ENCODE data around the gene CDH2. TPM values are rescaled to one million over a fixed set of nuclear protein-coding genes. Genes with fewer than 3 reads are reported as not detected.

Gene CDH2
- polyA plus RNA-seq, 3 donors: 70.4 to 83.8 (median 79.9) TPM

DNA sequence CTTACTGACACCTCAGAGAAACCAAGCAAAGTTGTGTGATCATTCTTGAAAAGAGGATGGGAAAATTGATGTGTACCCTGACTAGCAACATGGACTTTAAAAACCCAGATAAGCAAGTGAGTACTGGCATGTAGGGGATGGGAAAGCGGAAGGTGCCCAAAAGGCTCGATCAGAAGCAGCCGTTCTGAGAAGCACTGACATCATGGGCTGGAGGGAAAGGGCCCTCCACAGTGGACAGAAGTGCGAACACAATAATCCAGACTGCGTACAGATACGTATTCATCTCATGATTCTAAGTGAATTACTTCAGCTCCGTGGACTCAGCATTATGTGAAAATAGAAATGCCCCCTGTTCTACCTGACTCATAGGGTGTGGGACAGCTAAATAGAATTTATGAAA, 42.2 kb downstream of the CDH2 start:
- no peak for DNase-seq

DNA sequence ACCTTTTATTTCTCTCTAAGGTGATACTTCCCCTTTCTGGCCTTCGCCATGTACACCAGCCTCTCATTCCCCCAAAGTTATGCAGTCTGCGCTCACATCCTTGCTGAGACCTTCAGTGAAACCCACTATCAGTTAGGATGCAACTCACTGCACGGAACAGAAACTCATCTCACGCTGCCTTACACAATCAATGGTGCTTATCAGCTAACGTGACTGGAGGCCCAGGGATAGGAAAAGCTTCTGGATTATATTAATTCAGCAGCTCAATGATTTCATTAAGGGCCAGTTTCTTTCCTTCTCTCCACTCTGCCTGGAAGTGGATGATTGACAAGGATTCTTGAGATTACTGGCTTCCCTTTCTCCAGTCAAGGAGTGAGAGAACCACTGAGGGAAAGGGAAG, 44.8 kb downstream of the CDH2 start:
- DNase-seq: no peak

DNA sequence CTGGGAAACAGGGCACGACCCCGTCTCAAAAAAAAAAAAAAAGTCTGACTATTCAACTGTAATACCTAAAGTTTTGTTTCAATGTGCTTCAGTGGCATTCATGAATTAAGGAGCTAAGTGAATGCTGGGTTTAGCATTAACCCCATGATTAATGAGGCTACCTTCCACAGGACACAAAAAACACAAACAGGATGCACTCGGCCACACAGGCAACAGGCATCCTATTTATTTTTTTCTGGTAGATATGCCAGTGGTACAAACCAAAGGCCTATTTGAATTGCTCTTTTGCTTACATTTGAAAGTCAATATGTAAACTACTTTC, 48.3 kb downstream of the CDH2 start:
- no peak for DNase-seq

DNA sequence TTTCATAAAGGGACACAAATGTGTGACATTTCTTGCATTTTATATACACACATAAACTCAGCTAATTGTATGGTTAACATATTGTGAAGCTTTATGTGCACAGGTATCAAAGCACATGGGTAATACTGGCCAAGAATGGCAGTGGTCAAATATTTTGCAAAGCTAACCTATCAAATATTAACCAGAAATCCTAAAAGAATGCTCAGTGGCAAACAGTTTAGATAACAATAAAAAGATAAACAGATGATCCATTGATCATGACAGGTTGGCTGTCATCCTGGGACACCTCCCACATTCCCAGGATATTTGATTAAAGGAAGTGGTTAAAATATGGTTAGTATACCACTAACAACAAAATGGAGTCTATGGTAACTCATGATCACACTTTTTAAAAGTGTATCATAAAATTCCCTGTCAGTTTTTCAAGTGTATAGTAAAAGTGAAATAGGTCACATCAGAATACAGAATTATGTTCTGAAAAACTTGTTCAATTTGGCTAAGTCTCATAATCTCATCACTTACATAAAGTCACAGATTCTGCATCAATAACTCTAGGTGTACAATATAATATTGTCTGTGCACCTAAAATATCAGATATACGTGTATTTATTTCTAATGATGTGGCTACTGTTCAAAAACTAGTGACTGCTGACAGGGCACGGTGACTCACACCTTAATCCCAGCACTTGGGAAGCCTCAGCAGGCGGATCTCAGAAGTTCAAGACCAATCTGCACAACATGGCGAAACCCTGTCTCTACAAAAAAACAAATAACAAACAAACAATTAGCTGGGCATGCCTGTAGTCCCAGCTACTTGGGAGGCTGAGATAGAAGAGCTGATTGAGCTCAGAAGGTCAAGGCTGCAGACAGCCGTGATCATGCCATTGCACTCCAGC, 48.9 kb downstream of the CDH2 start:
- DNase-seq: no peak

DNA sequence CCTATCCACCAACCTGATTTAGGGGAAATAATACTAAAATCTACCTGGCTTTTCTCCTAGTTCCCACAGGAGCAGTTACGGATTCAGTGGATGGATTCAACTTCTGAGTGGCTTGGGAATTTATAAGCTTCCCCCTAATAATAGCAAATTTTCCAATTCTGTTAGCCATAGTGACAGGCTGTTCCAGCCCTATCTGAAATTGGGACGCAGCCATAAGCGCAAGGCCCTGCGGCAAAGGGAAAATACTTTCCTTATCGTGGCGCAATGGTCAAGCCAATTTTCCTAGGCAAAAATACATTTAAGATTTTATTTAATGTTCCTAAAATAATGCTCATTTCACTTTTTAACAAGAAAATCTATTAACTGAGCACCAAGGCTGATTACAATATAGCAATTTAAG, 49.7 kb downstream of the CDH2 start:
- no peak for DNase-seq

DNA sequence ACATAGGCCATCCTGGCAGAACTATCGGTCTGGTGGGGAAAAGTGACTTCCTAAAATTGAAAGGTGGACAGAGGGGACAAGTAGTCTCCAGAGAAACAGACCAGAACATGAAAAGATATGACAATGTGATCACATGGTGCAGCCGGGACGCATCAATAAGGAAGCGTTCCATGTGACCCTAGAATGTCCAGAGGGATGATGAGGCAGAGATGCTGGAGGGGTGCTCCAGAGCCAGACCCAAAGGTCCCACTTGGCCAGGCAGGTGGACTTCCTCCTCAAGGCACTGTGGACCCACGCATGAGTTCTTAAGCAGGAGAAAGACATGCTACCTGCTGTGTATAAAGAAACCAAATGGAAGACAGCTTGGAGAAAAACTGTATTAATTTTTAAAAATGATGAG, 50.2 kb downstream of the CDH2 start:
- no peak for DNase-seq

DNA sequence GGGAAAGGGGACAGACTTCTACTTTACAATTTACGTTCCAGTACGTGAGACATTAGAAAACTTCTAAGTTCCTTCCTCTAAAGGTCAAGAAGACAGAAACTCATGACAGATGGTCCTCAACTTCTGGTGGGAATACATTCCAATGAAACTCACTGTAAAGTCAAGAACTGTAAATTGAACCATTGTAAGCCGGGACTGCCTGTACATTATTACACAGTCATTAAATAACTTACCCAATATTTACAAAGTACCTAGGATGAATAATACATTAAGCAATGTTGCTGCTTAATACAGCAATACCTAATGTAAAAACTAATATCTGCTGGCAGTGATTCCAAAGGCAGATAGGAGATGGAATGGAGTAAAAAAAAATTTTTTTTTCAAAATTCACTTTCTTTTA, 51.9 kb downstream of the CDH2 start:
- no peak for DNase-seq

DNA sequence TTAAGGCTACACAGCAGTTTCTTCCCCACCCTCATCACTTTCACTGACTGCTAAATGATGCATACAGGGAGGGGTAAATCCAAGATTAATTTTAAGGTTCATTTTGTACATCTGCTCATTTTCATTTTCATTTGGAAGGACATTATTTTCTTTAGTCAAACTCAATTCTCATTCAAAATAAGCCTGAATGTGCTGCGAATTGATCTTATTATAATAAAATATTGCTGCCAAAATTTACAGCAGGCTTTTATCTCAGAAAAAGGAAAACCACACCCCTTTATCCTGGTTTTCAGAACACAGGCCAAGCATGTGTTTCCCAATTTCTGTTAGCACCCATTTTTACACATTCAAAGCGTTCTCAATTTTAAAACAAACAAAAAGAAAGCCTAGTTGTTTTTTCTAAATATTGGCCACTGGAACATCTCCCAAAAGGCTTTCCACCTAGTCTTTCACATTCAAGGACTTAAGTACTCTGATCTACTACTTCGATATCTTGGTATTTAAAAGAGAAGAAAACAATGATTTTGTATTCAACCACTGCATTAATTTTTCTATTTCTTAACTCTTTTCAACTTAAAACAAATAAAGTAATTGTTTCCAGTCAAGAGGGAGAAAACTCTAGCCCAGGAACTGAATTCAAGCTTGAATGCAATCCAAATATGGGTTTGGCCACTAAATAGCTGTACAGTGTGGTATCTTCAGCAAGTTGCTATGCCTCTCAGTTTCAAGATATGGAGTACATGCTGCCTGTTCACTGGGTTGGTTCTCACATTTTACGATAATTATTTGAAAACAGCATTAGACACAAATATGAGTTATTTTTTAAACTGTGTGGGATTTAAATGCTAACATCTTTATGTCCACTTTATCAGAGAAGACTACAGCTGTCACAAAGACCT, 52.5 kb downstream of the CDH2 start:
- DNase-seq: no peak

DNA sequence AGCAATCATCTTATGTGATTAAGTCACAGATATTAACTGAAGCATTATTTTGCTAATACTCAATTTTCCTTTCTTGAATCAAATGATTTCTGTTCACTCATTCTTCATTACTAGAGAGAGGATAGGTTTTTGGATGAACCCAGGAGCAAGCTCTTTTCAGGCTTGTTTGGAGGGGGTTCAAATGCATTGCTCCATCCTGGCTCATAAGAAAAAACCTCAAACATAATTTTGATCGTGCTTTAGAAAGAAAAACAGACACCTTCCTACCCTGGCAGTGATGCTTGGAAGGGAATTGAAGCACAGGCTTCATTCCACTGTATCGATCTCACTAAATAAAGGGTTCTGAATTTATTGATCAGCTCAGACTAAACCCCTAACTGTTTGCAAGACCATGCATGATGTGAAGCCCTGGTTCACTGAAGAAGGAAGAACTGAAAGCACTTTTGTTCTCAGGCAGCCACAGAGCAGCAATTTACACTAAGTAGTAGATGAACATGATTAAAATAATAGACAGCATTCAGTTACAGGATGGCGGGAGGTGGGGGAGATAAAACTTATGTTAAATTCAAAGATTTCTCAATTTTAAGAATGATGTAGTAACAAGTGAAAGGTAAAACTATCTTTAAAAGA, 53.4 kb downstream of the CDH2 start:
- no peak for DNase-seq

DNA sequence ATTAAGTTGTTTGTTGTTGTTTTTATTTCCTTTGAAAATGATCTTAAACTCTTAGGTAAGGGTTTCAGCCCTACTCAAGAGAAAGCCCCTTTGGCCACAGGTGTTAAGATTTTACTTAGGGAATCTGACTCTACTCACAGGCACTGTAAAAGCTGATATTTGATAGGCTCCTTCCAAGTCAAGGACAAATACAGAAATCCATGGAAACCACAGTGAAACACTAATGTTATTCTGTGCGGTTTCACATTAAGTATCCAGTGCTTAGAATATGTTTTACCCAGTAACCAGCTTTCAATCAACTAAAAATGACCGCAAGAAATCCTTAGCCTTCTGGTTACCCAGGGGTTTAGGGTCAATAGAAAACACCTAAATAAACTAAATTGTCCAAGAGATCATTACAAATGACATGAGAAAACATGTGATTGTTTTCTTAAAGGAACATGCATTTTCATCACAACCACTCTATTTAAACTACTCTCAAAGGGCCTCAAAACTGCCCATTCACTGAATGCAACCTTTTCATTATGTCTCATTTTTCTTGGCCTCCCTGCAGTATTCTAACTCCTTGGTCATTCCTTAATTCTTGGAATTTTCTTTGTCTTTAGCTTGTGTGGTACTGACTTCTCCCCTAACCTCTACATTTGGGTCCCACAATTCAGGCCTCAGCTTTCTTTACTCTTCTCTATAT, 56.0 kb downstream of the CDH2 start:
- no peak for DNase-seq

DNA sequence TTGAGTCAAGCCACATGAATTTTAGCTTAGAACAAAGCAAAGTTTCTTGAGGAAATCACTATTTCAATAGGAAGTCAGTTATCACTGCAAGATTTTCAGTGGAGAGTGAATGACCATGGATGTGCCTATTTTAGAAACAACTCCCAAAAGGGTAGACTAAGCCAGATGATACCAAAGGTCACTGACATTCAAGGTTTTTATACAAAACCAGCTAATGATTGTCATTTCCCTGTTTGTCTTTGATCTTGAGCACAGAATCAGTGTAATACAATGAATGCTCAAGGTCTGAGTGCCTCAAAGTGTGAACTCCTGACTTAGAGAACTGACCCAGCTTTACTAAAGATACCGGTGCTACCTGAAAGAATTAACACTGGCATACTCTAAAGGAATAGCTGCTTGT, 60.5 kb downstream of the CDH2 start:
- no peak for DNase-seq

DNA sequence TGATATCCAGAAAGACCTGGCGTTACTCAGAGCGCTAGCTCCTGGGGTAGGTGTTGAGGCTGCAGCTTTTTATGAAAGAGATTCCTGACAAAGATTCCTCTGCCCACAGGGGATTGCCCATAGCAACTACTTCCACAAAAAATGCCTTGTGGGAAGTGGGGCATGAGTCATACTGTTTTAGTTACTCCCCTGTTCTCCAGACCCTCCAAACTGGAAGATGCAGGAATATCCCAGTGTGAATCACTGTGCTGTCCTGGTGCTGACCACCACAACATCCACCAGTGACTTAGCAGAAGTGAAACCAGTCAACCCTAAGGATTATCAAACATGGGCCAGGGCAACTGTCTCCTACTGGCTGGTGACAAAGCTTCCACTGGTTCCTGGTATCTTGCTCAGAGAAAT, 61.8 kb downstream of the CDH2 start:
- DNase-seq: no peak

DNA sequence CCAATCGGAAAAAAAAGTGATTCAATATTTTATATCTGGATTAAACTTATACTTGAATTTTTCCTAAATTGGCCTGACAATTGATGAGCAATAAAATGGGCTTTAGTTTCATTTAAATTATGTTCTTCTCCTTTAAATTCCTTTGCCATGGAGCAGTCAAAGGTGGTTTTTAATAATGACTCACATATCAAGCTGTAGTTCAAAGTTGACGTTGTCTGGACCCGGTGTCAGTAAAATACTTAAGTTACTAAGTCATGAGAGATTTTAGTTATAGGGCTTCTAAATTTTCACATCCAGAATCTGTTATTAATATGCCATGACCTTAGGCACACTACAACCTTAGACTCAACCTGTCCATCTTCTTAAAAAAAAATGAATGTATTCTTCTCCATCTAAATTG, 62.5 kb downstream of the CDH2 start:
- DNase-seq: no peak

DNA sequence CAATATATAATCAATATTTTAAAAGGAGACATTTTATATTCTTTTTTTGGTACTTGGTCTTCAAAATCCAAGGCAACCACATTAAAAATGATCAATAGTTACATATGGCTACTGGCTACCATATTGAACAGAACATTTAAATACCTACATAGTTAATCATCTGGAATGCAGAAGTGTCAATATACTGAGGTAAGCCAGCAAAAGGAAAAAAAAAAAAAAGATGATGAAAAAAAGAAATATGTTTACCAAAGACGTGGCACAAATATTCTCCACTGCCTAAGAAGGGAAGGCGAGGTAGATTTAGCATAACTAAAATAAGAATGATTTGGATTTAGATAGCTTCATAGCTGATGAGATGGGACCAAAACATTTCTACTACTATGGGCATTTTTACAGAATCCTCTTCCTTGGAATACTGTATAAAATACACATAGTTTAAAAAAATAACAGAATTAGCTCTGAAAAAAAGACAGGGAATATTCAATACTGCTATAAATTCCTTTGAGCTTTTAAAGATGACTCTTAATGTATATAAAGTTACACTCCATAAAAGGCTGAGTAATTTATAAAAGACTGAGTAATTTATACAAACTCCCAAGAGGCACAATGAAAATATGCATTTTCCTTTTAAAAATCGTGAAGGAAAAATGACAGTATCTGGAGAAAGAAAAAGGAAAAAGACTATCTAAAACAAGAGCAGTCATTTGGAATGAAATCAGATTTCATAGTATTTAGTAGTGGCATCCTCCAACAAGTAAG, 63.5 kb downstream of the CDH2 start:
- no peak for DNase-seq

DNA sequence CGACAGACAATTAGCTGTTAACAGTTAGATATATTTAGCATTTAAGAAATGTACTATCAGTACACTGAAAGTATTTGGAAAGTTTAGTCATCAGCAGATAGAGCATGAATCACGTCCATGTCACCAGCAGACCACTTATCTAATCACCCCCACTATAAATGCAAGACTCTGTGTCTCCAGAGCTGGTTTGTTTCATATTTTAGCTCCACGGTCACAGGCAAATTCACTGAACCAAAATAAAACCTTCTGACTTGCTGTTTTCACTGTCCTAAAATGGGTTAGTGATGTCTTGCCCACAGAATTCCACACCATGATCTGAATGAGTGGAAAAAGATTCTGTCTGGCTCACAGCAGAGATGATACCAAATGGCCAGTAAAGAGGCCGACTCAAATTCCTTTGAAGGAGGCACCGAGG, 64.9 kb downstream of the CDH2 start:
- no peak for DNase-seq

DNA sequence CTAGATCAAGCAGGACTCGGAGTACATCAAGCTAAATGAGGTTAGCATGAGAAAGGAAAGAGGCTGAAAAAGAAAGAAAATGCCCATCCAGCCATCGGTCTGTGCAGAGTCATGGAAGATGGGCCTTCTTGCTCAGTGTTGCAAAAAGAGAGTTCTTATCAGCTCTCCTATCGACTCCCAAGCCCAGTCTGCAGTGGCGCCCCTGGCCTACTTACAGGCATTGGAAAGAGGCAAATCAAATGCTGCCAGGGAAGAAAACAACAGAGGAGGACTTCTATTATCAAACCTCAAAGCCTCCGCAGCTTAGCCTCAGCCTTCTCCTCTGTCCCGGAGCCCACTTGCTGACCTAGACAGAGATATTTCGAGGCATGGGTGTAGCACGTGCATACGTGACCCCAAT, 66.0 kb downstream of the CDH2 start:
- DNase-seq: no peak

DNA sequence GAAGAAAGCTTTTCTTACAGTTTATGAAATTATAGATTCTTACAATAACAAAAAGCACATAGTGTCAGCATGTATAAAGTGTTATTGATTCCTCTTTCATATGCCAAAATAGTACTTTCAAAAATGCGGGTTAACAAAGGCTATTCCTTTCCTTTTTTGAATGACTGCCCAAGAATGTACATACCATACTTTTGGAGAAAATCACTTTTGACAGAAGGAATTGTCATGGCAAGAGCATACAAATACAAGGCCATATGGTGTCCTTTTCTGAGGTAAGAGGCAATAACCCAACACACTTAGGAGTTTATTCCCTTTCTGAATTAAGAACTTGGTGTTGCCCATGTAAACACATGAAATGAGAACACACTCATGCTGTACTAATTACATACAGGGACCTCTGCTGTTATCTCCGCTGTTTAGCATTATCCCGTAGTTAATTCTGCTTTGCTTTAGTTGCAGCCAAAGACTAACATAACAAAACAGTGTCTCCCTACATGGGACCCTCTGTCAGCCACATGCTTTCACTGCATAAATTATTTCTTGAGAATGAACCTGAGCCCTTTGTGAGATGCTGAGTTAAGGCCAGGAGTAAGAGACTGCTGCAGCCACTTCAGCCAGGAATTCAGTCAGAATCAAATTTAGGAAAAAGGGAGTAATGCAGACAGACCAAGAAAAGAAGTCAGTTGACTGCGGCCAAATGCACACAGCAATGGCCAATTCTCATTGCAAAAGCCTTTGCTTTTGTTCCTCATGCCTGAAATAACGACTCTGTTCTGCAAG, 67.0 kb downstream of the CDH2 start:
- DNase-seq: no peak

DNA sequence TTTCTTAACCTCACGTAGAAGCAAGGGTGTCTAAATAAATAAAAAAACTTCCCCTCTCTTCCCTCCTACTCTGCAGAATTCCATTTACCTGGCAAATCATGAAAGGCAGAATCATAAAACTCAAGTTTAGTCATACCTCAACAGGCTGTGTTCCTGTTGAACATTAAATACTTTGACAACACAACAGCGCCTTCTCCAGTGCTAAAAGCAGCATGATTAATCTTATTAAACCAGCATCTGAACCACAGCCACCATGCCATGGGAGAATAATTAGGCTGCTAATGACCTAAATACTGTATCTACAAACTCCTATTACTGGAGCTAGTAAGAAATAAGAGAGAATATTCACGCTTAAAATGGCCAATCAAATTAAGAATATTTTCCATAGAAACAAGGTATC, 68.1 kb downstream of the CDH2 start:
- no peak for DNase-seq

DNA sequence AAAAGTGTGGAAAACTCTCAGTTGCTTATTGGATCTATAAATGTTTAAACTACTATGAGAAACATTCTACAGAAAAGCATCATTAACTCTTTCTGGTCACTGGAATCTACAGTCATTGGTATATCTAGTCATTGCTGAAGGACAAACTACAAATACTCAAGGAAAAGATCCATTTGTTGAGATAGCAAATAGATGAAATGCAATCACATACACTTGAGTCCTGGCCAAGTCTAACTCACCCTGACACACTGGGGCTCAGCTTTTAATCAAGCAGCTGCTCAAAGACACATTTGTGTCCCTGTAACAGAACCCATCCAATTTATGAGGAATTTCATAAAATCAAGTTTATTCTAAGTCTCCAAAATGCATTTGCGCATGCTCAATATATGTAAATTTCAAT, 68.7 kb downstream of the CDH2 start:
- DNase-seq: no peak

DNA sequence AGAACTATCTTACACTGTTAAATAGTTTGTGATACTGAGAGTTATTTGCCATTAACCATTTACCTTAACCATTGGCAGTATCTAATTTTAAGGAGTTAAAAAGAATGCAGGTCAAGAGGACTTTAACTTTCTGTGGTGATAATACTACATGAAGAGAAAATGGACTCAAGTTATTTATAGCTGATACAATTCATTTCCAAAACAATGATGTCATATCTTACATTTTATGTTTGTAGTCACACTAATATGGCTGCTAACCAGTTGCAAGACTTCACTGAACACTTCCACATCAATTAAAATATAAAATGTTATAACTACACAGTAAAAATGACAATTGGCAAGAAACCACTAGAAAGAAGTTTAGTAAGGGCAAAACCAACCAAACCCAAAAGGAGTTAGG, 77.7 kb downstream of the CDH2 start:
- DNase-seq: no peak

DNA sequence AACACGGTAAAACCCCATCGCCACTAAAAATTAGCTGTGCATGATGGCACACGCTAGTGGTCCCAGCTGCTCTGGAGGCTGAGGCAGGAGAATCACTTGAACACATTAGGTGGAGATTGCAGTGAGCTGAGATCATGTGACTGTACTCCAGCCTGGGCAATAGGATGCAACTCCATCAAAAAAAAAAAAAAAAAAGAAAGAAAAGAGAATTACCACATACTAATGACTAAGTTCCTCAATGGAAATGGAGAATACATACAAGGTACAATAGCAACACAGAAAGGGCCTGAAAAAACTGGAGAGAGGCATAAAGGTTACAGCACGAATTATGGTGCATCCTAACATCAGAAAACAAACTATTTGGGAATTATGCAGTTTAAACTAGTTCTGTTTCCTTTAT, 81.3 kb downstream of the CDH2 start:
- DNase-seq: no peak
